Measurements from ENCODE around the gene HECTD1.

The HECTD1 gene

DNA sequence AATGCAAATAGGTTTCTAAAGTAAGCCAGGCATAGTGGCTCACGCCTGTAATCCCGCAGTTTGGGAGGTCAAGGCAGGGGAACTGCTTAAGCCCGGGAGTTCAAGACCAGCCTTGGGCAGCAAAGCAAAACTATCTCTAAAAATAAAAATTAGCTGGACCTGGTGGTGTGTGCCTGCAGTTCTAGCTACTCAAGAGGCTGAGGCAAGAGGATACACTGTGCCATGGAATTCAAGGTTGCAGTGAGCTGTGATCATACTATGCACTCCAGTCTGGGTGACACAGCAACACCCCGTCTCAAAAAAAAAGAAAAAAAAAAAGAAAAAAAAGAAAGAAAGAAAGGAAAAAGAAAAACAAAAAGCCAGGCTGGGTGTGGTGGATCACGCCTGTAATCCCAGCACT is 46.3 kb downstream of the HECTD1 start:
- no peak for TF ChIP-seq Cebpa-rat (IDR thresholded peaks at IDR 0.05)
- Histone ChIP-seq H4K20me1 (peaks cover 0 to 63% (median 26%) of the 10 kb centered on the region in 11 experiments; a peak in 17 of 22 replicates), H3K27ac (no peak overlapping the region), H3K9me3 (replicated peaks in 1 of 11) (no peaks in the 10 kb centered on the region), H3K4me3 (no peak overlapping the region), H3K9ac (no peak overlapping the region), H3K4me1 (peaks cover 0 to 8% (median 0%) of the 10 kb centered on the region in 10 experiments; a peak in 3 of 20 replicates), H3K27me3 (no peaks in the 10 kb centered on the region), H3K4me2 (no peak overlapping the region), H3K36me3 (peaks cover 92 to 100% (median 98%) of the 10 kb centered on the region in 11 experiments)

GRCh38 chr14:31159682-31160296 is 47.8 kb downstream of the HECTD1 start:
- H3K27ac ChIP-seq = no peak overlapping the region
- no peaks in the 10 kb centered on the region for H3K9me3 ChIP-seq (replicated peaks in 1 of 11)
- no peaks in the 10 kb centered on the region for H3K4me1 ChIP-seq
- no peak overlapping the region for H3K4me3 ChIP-seq
- H3K27me3 ChIP-seq = no peaks in the 10 kb centered on the region
- no peak overlapping the region for H3K9ac ChIP-seq
- TF ChIP-seq Cebpa-rat (IDR thresholded peaks at IDR 0.05) = no peak
- H3K36me3 ChIP-seq = peaks cover 92 to 100% (median 98%) of the 10 kb centered on the region in 11 experiments
- H4K20me1 ChIP-seq = peaks cover 3 to 51% (median 21%) of the 10 kb centered on the region in 11 experiments; a peak in 15 of 22 replicates
- no peak overlapping the region for H3K4me2 ChIP-seq

DNA sequence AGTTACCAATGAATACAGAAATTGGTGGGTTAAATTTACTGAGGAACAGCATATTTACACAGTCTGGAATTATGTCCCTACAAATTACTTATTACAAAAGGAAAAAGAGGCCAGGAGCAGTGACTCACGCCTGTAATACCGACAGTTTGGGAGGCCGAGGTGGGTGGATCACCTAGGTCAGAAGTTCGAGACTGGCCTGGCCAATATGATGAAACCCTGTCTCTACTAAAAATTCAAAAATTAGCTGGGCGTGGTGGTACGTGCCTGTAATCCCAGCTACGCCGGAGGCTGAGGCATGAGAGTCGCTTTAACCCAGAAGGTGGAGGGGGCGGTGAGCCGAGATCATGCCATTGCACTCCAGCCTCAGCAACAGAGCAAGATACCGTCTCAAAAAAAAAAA is 52.6 kb downstream of the HECTD1 start:
- Histone ChIP-seq H3K9ac (no peak overlapping the region), H3K36me3 (peaks cover 93 to 100% (median 98%) of the 10 kb centered on the region in 11 experiments)

GRCh38 chr14:31142455-31143087 is 65.0 kb downstream of the HECTD1 start:
- H3K9me3 ChIP-seq (replicated peaks in 1 of 11) = no peaks in the 10 kb centered on the region
- H3K4me2 ChIP-seq = no peak overlapping the region
- no peak overlapping the region for H3K9ac ChIP-seq
- H4K20me1 ChIP-seq = peaks cover 6 to 46% (median 12%) of the 10 kb centered on the region in 11 experiments; a peak in 14 of 22 replicates
- peaks cover 90 to 100% (median 99%) of the 10 kb centered on the region in 11 experiments for H3K36me3 ChIP-seq
- H3K27ac ChIP-seq = no peak overlapping the region
- no peaks in the 10 kb centered on the region for H3K27me3 ChIP-seq
- no peak for TF ChIP-seq Cebpa-rat (IDR thresholded peaks at IDR 0.05)
- H3K4me1 ChIP-seq = no peaks in the 10 kb centered on the region
- H3K4me3 ChIP-seq = no peak overlapping the region

More for the DNA sequence above, 52.6 kb downstream of the HECTD1 start:
- Histone ChIP-seq H3K27ac (no peak overlapping the region), H3K9me3 (replicated peaks in 1 of 11) (no peaks in the 10 kb centered on the region), H3K4me2 (no peak overlapping the region), H3K4me1 (no peaks in the 10 kb centered on the region), H3K4me3 (no peak overlapping the region), H4K20me1 (peaks cover 9 to 44% (median 17%) of the 10 kb centered on the region in 11 experiments; a peak in 15 of 22 replicates), H3K27me3 (no peaks in the 10 kb centered on the region)
- TF ChIP-seq Cebpa-rat (IDR thresholded peaks at IDR 0.05) = no peak

DNA sequence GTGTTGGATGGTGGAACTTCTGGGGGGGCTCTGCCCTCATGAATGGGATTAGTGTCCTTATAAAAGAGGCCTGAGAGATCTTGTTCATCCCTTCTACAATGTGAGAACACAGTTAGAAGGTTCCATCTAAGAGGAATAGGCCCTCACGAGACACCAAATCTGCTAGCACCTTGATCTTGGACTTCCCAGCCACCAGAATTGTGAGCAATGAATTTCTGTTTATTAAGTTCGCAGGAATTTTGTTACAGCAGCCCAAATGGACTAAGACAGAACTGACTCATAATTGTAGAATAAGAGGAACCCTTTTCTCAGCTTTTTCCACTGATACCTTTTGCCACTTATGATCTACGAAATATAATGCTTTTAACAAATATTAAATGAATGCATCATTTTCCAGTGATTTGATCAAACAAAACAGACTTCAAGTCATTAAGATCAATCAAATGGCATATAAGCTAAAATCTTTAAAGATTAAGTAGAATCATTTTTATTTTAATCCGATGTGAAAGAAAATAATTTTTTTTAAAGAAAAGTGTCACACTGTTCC is 68.2 kb downstream of the HECTD1 start:
- Histone ChIP-seq H4K20me1 (peaks cover 0 to 33% (median 11%) of the 10 kb centered on the region in 11 experiments; a peak in 13 of 22 replicates), H3K9ac (no peak overlapping the region), H3K27me3 (no peaks in the 10 kb centered on the region), H3K4me1 (no peaks in the 10 kb centered on the region), H3K4me3 (no peak overlapping the region), H3K9me3 (replicated peaks in 1 of 11) (no peaks in the 10 kb centered on the region), H3K4me2 (no peak overlapping the region), H3K36me3 (peaks cover 87 to 100% (median 95%) of the 10 kb centered on the region in 11 experiments), H3K27ac (no peak overlapping the region)
- no peak for TF ChIP-seq Cebpa-rat (IDR thresholded peaks at IDR 0.05)

- Histone ChIP-seq H3K9me3 (replicated peaks in 1 of 11) (no peaks in the 10 kb centered on the region), H3K4me2 (no peak overlapping the region), H3K27ac (no peak overlapping the region), H3K4me1 (no peaks in the 10 kb centered on the region), H3K4me3 (no peak overlapping the region), H3K9ac (no peak overlapping the region), H3K36me3 (peaks cover 87 to 100% (median 95%) of the 10 kb centered on the region in 11 experiments), H4K20me1 (peaks cover 0 to 33% (median 14%) of the 10 kb centered on the region in 11 experiments; a peak in 14 of 22 replicates), H3K27me3 (no peaks in the 10 kb centered on the region)
- no peak for TF ChIP-seq Cebpa-rat (IDR thresholded peaks at IDR 0.05)
Observed at GRCh38 chr14:31138301-31138700, 69.3 kb downstream of the HECTD1 start.

GRCh38 chr14:31137214-31137889 is 70.2 kb downstream of the HECTD1 start:
- Histone ChIP-seq H4K20me1 (peaks cover 0 to 33% (median 9%) of the 10 kb centered on the region in 11 experiments; a peak in 13 of 22 replicates), H3K27ac (no peak overlapping the region), H3K4me3 (no peak overlapping the region), H3K4me1 (no peaks in the 10 kb centered on the region), H3K9me3 (replicated peaks in 1 of 11) (no peaks in the 10 kb centered on the region), H3K36me3 (peaks cover 87 to 100% (median 95%) of the 10 kb centered on the region in 11 experiments), H3K9ac (no peak overlapping the region), H3K27me3 (no peaks in the 10 kb centered on the region), H3K4me2 (no peak overlapping the region)
- no peak for TF ChIP-seq Cebpa-rat (IDR thresholded peaks at IDR 0.05)

- Histone ChIP-seq H3K4me1 (peaks cover 8 to 12% (median 11%) of the 10 kb centered on the region in 10 experiments; a peak in 15 of 20 replicates), H4K20me1 (peaks cover 11 to 53% (median 37%) of the 10 kb centered on the region in 11 experiments; a peak in 21 of 22 replicates), H3K9me3 (replicated peaks in 1 of 11) (no peaks in the 10 kb centered on the region), H3K36me3 (peaks cover 88 to 100% (median 94%) of the 10 kb centered on the region in 11 experiments), H3K27me3 (no peaks in the 10 kb centered on the region), H3K4me3 (no peak overlapping the region), H3K9ac (no peak overlapping the region), H3K27ac (no peak overlapping the region), H3K4me2 (no peak overlapping the region)
- no peak for TF ChIP-seq Cebpa-rat (IDR thresholded peaks at IDR 0.05)
Observed at GRCh38 chr14:31133133-31133532, 74.5 kb downstream of the HECTD1 start.
